Trophoblast cell (in vitro differentiated cells and primary cell): Measurements from ENCODE around the gene NKD1.

Experiments used
- DNase-seq, 2 donors: peaks; one replicate each; pipeline ENCODE4 v3.0.0-alpha.2; 2016
- H2AFZ ChIP-seq: 2 replicates; pipeline ENCODE4 v1.6.1; 2013; ENCODE audit warnings: low read length, moderate library complexity, mild to moderate bottlenecking; ENCODE audit not compliant: insufficient read depth, poor library complexity
- H2AK5ac ChIP-seq: 2 replicates; pipeline ENCODE4 v1.6.1; 2013; ENCODE audit warnings: mild to moderate bottlenecking, low read length
- H2BK120ac ChIP-seq: 2 replicates; pipeline ENCODE4 v1.6.1; 2013; ENCODE audit warnings: low read length, mild to moderate bottlenecking, moderate library complexity; ENCODE audit not compliant: insufficient read depth, poor library complexity
- H2BK12ac ChIP-seq: 2 replicates; pipeline ENCODE4 v1.6.1; 2013; ENCODE audit warnings: mild to moderate bottlenecking, low read length, moderate library complexity
- H2BK5ac ChIP-seq: 2 replicates; pipeline ENCODE4 v1.6.1; 2013; ENCODE audit warnings: low read length, low read depth, moderate library complexity, mild to moderate bottlenecking; ENCODE audit not compliant: poor library complexity
- H3K14ac ChIP-seq: 2 replicates; pipeline ENCODE4 v1.6.1; 2013; ENCODE audit warnings: mild to moderate bottlenecking, low read length
- H3K18ac ChIP-seq: 2 replicates; pipeline ENCODE4 v1.6.1; 2013; ENCODE audit warnings: mild to moderate bottlenecking, low read length
- H3K23ac ChIP-seq: 2 replicates; pipeline ENCODE4 v1.6.1; 2013; ENCODE audit warnings: low read length
- H3K27ac ChIP-seq: 2 replicates; pipeline ENCODE4 v1.5.1; 2013; ENCODE audit warnings: low read depth, mild to moderate bottlenecking, inconsistent platforms, low read length, moderate library complexity
- H3K27me3 ChIP-seq: 2 replicates; pipeline ENCODE4 v1.6.1; 2013; ENCODE audit warnings: inconsistent platforms, mild to moderate bottlenecking, low read length, moderate library complexity; ENCODE audit not compliant: insufficient read depth
- H3K36me3 ChIP-seq, 2 experiments: 1 replicate in 1 of 2; 2 replicates in 1 of 2; pipeline ENCODE4 v1.6.1; 2013; ENCODE audit warnings: low read length in 2 of 2, mild to moderate bottlenecking in 2 of 2, moderate library complexity in 1 of 2; ENCODE audit not compliant: insufficient read depth in 2 of 2, control insufficient read depth in 1 of 2
- H3K4ac ChIP-seq: 2 replicates; pipeline ENCODE4 v1.6.1; 2013; ENCODE audit warnings: low read depth, mild to moderate bottlenecking, low read length, moderate library complexity
- H3K4me1 ChIP-seq, 2 experiments: 1 replicate in 1 of 2; 2 replicates in 1 of 2; pipeline ENCODE4 v1.6.1; 2013; ENCODE audit warnings: low read length in 2 of 2, mild to moderate bottlenecking in 2 of 2, moderate library complexity in 1 of 2; ENCODE audit not compliant: insufficient read depth in 2 of 2, control insufficient read depth in 1 of 2
- H3K4me2 ChIP-seq: 2 replicates; pipeline ENCODE4 v1.6.1; 2013; ENCODE audit warnings: inconsistent platforms, mild to moderate bottlenecking, low read length, moderate library complexity
- H3K4me3 ChIP-seq: 2 replicates; pipeline ENCODE4 v1.5.1; 2013; ENCODE audit warnings: mild to moderate bottlenecking, low read depth, low read length, inconsistent platforms
- H3K79me1 ChIP-seq: one replicate; pipeline ENCODE4 v1.6.1; 2013; ENCODE audit warnings: low read length
- H3K79me2 ChIP-seq: 2 replicates; pipeline ENCODE4 v1.6.1; 2013; ENCODE audit warnings: low read length, mild to moderate bottlenecking; ENCODE audit not compliant: control insufficient read depth, insufficient read depth, poor library complexity
- H3K9ac ChIP-seq: 2 replicates; pipeline ENCODE4 v1.6.1; 2013; ENCODE audit warnings: mild to moderate bottlenecking, low read length
- H3K9me3 ChIP-seq: 2 replicates; pipeline ENCODE4 v1.6.1; 2013; ENCODE audit warnings: low read depth, mild to moderate bottlenecking, control low read depth, inconsistent platforms, low read length; ENCODE audit not compliant: insufficient read depth
- H4K12ac ChIP-seq: 2 replicates; pipeline ENCODE4 v1.6.1; 2013; ENCODE audit warnings: low read depth, mild to moderate bottlenecking, low read length, moderate library complexity
- H4K8ac ChIP-seq: 2 replicates; pipeline ENCODE4 v1.6.1; 2013; ENCODE audit warnings: low read depth, mild to moderate bottlenecking, low read length, moderate library complexity
- H4K91ac ChIP-seq: one replicate; pipeline ENCODE4 v1.6.1; 2013; ENCODE audit warnings: low read depth, mild to moderate bottlenecking, low read length, moderate library complexity
- WGBS: extraction: QIAGEN DNeasy Blood & Tissue Kit; methylation state at CpG from one replicate; pipeline ENCODE4 v1.1.7; 2013; ENCODE audit warnings: missing lambda C conversion rate; ENCODE audit not compliant: insufficient read length, insufficient coverage; ENCODE audit errors: extremely low coverage; 5-methylcytosine and 5-hydroxymethylcytosine counted together

Gene NKD1

GRCh38 chr16:50688083-50688482 is 139.9 kb downstream of the NKD1 start:
- Histone ChIP-seq H3K23ac (no peak overlapping the region), H3K27ac (no peak overlapping the region), H3K27me3 (no peaks in the 10 kb centered on the region), H2BK5ac (no peak overlapping the region), H2AFZ (no peak overlapping the region), H4K8ac (no peak overlapping the region), H4K12ac (no peak overlapping the region), H2BK120ac (no peak overlapping the region), H3K9ac (no peak overlapping the region), H3K36me3 (no peaks in the 10 kb centered on the region), H2BK12ac (no peak overlapping the region), H3K4me2 (no peak overlapping the region), H2AK5ac (no peak overlapping the region), H3K79me2 (no peaks in the 10 kb centered on the region), H3K4me3 (no peak overlapping the region), H3K79me1 (no peaks in the 10 kb centered on the region), H3K4me1 (peaks cover 4% of the 10 kb centered on the region in 2 experiments), H3K9me3 (peaks cover 8% of the 10 kb centered on the region), H4K91ac (no peak overlapping the region), H3K14ac (no peak overlapping the region), H3K18ac (no peak overlapping the region), H3K4ac (no peak overlapping the region)
- no CpG with 5 or more reads among the region's 12 CpGs for WGBS
- DNase-seq = no peak

DNA sequence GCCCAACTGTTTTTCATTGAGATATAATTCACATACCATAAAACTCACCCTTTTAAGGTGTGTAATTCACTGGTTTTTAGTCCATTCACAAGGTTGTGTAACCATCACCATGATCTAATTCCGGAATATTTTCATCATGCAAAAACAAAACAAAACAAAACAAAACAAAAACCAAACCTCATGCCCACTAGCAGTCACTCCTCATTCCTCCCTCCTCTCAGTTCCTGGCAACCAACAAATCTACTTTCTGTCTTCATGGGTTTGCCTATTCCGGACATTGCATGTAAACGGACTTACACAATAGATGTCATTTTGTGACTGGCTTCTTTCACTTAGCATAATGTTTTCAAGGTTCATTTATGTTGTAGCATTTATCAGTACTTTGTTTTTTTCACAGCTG is 140.7 kb downstream of the NKD1 start:
- Histone ChIP-seq H3K4me3 (no peak overlapping the region), H3K36me3 (no peaks in the 10 kb centered on the region), H4K8ac (no peak overlapping the region), H3K27me3 (peaks cover 4% of the 10 kb centered on the region), H2BK12ac (no peak overlapping the region), H3K79me2 (no peaks in the 10 kb centered on the region), H3K14ac (no peak overlapping the region), H3K4ac (no peak overlapping the region), H4K12ac (no peak overlapping the region), H2BK120ac (no peak overlapping the region), H3K18ac (no peak overlapping the region), H3K4me2 (no peak overlapping the region), H2BK5ac (no peak overlapping the region), H3K23ac (no peak overlapping the region), H4K91ac (no peak overlapping the region), H2AFZ (no peak overlapping the region), H3K4me1 (peaks cover 4 to 6% of the 10 kb centered on the region in 2 experiments), H3K9me3 (peaks cover 9% of the 10 kb centered on the region), H2AK5ac (no peak overlapping the region), H3K9ac (no peak overlapping the region), H3K27ac (no peak overlapping the region), H3K79me1 (no peaks in the 10 kb centered on the region)
- DNase-seq = peak in 1 of 2 donors; percentile 34
- WGBS = no CpG with 5 or more reads among the region's 3 CpGs

- Histone ChIP-seq H3K79me1 (no peaks in the 10 kb centered on the region), H2BK5ac (no peak overlapping the region), H2BK120ac (no peak overlapping the region), H3K4ac (no peak overlapping the region), H3K79me2 (no peaks in the 10 kb centered on the region), H3K9me3 (peaks cover 9% of the 10 kb centered on the region), H4K8ac (no peak overlapping the region), H3K4me1 (peaks cover 4 to 6% of the 10 kb centered on the region in 2 experiments), H2AK5ac (no peak overlapping the region), H3K27me3 (peaks cover 5% of the 10 kb centered on the region), H3K4me3 (no peak overlapping the region), H3K27ac (no peak overlapping the region), H4K12ac (no peak overlapping the region), H3K18ac (no peak overlapping the region), H3K14ac (no peak overlapping the region), H3K36me3 (no peaks in the 10 kb centered on the region), H3K4me2 (no peak overlapping the region), H3K9ac (no peak overlapping the region), H2BK12ac (no peak overlapping the region), H3K23ac (no peak overlapping the region), H2AFZ (no peak overlapping the region), H4K91ac (no peak overlapping the region)
- no peak for DNase-seq
- no CpG with 5 or more reads among the region's 2 CpGs for WGBS
Observed at GRCh38 chr16:50690177-50690576, 142.0 kb downstream of the NKD1 start.

DNA sequence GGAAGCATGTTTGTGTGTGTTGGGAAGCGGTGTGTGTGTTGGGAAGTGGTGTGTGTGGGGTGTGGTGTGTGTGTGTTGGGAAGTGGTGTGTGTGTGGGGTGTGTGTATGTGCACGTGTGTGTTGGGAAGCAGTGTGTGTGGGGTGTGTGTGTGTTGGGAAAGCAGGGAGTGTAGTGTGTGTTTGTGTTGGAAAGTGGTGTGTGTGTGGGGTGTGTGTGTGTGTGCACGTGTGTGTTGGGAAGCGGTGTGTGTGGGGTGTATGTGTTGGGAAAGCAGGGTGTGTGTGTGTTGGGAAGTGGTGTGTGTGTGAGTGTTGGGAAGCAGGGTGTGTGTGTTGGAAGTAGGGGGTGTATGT is 144.4 kb downstream of the NKD1 start:
- no peak overlapping the region for H3K4ac ChIP-seq
- peak overlapping the region; percentile 58 for H3K4me3 ChIP-seq
- H2BK120ac ChIP-seq = no peak overlapping the region
- H3K9me3 ChIP-seq = peaks cover 9% of the 10 kb centered on the region
- 100% methylated on average over 3 of the region's 4 CpGs for WGBS
- H4K91ac ChIP-seq = no peak overlapping the region
- peaks cover 4 to 6% of the 10 kb centered on the region in 2 experiments for H3K4me1 ChIP-seq
- H4K12ac ChIP-seq = no peak overlapping the region
- H3K79me2 ChIP-seq = no peaks in the 10 kb centered on the region
- no peaks in the 10 kb centered on the region for H3K79me1 ChIP-seq
- no peak overlapping the region for H3K18ac ChIP-seq
- H2BK12ac ChIP-seq = no peak overlapping the region
- peak overlapping the region; percentile 100 for H3K23ac ChIP-seq
- peaks cover 5% of the 10 kb centered on the region for H3K27me3 ChIP-seq
- no peak overlapping the region for H4K8ac ChIP-seq
- H2AFZ ChIP-seq = no peak overlapping the region
- H2AK5ac ChIP-seq = no peak overlapping the region
- H3K27ac ChIP-seq = no peak overlapping the region
- H3K14ac ChIP-seq = no peak overlapping the region
- no peak for DNase-seq
- no peak overlapping the region for H2BK5ac ChIP-seq
- H3K9ac ChIP-seq = no peak overlapping the region
- H3K4me2 ChIP-seq = no peak overlapping the region
- no peaks in the 10 kb centered on the region for H3K36me3 ChIP-seq
